Activated CD4-positive, alpha-beta T cell treated with anti-CD3 and anti-CD28 coated beads, Interleukin-2, amount 50 U/mL, for 24 hours (primary cell): ENCODE data around the gene HSFY1.
"Not testable (repeated sequence)": the region's sequence is repeated elsewhere in the genome, so short reads cannot be mapped to it uniquely, and the experiment has no call there.

ENCODE experiments used
- DNase-seq, 2 donors: peaks; one replicate each; pipeline ENCODE4 v3.0.0-alpha.2; 2020; ENCODE audit warnings: low read depth in 1 of 2, low spot score in 1 of 2

The HSFY1 gene, protein sequence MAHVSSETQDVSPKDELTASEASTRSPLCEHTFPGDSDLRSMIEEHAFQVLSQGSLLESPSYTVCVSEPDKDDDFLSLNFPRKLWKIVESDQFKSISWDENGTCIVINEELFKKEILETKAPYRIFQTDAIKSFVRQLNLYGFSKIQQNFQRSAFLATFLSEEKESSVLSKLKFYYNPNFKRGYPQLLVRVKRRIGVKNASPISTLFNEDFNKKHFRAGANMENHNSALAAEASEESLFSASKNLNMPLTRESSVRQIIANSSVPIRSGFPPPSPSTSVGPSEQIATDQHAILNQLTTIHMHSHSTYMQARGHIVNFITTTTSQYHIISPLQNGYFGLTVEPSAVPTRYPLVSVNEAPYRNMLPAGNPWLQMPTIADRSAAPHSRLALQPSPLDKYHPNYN

DNA sequence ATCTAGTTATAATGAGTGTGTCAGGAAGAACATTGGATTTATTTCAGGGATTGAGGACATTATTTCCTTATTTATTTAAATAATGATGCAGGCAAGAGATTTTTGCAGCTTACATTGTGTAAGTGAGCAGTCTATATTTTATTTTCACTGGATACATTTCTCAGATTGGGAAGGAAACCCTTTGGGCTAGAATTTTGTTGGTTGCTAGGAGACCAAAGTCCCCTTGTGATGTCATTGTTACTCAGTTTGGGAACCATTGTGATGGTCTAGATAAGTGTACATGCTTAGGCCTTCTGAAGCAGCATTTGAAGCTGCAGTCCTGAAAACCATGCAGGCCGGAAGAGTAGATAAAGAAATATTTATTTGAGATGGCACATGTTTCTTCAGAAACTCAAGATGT is at the start of gene HSFY1:
Gene HSFY1, plus strand, starts transcription at position 301 of the 400 bp plus-strand sequence. Its CDS starts 68 bp downstream, at position 369.
- DNase-seq: not testable (repeated sequence)

DNA sequence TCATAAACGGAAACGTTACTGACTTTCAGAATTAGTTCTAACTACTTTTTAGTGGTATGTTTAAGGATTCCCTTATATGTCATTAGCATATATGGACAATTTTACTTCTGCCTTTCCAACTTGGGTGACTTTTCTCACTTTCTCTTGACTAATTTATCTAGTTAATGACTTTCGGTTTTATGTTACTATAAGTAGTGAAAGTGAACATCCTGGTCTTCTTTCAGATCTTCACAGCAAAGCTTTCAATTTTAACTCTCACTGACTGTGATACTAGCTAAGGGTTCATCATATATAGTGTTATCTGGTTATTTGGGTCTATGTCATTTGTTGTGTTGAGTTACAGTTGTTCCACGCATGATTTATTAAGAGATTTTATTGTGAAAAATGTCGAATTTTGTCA is 42.3 kb upstream of the HSFY1 start:
- not testable (repeated sequence) for DNase-seq

DNA sequence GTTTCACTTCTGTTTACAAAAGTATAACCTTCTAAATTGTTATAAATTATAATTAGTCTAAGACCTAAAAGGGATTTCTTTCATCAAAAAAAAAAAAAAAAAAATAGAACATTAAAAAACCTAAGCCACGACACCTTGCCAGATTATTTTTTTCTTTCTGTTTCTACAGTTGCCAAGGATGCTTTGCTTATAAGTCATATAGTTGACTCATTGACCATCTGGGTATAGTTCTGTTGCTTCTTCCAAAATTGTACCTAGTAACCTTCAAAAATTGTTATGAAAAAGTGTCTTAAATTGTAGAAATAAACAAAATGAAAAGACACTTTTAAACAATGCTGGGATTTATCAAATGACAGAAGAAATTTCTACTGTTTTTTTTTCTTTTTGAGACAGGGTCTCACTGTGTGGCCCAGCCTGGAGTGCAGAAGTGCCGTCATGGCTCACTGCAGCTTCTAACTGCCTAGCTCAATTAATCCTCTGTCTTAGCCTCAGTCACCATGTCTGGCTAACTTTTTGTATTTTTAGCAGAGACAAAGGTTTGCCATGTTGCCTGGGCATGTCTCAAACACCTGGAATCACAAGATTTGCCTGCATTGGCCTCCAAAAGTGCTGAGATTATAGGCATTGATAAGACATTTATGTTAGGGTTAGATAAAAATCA is 15.4 kb upstream of the HSFY1 start:
- DNase-seq: not testable (repeated sequence)

DNA sequence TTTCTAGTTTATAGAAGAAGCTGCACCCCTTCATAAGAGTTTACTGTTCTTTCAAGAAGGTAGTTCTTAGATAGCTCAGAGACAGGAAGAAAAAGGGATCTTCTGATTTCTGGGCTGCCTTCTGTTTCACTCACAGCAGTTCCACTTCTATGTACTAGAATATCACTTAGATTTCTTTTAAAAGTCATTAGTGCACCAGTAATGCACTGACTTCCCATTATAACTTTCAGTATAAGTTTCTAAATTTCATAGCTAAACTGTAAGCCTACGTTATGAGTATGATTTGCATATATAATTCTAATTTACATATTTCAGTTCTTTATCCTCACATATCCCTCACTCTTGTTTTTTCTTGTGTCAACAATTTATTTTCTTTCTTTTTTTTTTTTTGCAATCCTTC is 7.6 kb upstream of the HSFY1 start:
- DNase-seq: not testable (repeated sequence)

DNA sequence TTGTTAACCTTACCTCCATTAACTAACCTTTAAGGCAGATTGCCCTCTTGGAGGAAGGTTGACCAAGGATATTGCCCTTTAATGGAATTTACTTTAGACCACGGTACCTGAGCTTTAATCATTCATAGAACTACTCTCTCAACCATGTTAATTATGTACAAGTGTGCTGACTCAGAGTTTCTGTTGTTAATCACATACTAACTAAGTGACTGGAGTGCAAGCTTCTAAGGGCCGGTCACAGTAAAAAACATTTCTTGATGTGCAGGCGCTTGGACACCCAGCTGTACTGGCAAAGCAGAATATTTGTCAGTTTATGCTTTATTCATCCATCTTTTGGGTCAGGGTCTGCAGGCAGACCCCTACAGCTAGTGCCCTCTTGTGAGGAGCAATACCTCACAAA is 6.6 kb downstream of the HSFY1 start:
- not testable (repeated sequence) for DNase-seq

DNA sequence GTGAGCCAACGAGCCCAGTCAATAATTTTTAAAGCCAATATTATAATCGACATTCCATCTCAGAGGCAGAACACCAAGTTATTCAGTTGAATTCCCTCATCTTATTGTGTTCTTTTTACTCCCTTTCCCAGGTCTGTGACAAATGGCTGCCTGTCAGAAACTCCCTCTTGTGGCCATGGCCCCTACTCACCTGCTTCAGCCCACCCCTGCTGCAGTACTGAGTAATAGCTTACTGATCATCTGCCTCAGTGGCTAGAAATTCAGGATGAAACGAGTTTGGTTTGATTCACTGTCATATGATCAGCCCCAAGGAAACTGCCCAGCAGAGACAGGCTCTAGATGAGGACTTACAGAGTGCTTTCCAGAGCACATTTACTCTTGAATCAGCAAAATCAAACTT is 19.4 kb downstream of the HSFY1 start:
- not testable (repeated sequence) for DNase-seq
